NCI-H748 (cell line): ENCODE measurements around the gene PLEKHF1.
"Not testable (repeated sequence)": the region's sequence is repeated elsewhere in the genome, so short reads cannot be mapped to it uniquely, and the experiment has no call there.

ENCODE experiments used
- DNase-seq: peaks from one replicate; lab custom pipeline; 2025; ENCODE audit not compliant: unreplicated experiment; lab: John Stamatoyannopoulos, UW

PLEKHF1 gene, protein sequence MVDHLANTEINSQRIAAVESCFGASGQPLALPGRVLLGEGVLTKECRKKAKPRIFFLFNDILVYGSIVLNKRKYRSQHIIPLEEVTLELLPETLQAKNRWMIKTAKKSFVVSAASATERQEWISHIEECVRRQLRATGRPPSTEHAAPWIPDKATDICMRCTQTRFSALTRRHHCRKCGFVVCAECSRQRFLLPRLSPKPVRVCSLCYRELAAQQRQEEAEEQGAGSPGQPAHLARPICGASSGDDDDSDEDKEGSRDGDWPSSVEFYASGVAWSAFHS

DNA sequence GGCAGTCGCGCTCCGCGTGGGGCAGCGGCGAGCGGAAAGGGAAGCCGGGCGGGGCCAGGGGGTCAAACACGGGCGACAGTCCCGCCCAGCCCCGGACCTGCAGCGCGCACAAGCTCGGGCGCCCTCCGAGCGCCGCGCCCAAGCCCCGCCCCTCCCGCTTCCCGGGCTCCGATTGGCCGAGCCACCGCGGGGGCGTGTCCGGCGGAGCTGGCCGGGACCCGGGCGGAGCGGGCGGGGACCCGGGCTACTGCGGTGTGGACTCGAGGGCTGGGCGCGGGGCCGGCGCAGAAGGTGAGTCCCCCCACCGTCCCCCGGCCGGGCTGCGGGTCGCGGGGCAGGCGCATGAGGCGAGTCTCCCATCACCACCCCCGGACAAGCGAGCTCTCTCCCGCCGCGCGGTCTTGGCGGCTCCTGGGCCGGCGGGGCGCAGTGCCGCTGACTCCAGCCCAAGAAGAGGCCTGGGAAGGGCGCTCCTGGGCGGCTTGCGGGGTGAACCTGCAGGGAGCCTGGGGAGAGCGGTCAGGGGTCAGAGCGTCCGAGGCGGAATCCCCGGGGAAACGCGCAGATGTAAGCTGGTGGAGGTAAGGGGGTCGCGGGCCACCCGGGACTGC lies at the start of gene PLEKHF1:
Gene PLEKHF1, plus strand, starts transcription at position 247 of the 611 bp plus-strand sequence. CDS start 8,379 bp downstream, outside the sequence.
- DNase-seq: peak; percentile 85

GRCh38 chr19:29615891-29616425 lies 49.3 kb upstream of the PLEKHF1 start:
- no peak for DNase-seq

GRCh38 chr19:29616541-29616940 lies 48.7 kb upstream of the PLEKHF1 start:
- no peak for DNase-seq

- no peak for DNase-seq
These were observed 47.6 kb upstream of the PLEKHF1 start for GRCh38 chr19:29617366-29618266.

- no peak for DNase-seq
These were observed 46.8 kb upstream of the PLEKHF1 start for GRCh38 chr19:29618434-29618833.

- DNase-seq: no peak
These were observed 46.4 kb upstream of the PLEKHF1 start for GRCh38 chr19:29618871-29619270.

DNA sequence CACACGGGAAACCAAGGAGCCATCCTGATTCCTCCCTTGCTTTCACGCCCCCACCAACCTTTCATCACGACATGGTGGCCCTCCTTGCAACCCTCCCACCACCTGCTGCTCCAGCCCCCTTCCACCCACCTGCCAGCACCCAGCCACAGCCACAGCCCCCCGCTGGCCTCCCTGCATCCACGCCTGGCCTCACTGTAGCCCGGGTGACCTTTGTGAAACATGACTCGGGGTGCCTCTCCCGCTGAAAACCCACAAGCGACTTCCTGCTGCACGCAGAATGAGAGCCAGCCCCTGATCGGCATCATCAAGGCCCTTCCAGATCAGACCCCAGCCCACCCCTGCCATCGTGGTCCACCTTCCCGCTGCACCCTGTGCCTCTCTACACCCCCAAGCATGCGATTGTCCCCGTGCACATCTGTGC lies 44.3 kb upstream of the PLEKHF1 start:
- no peak for DNase-seq

DNA sequence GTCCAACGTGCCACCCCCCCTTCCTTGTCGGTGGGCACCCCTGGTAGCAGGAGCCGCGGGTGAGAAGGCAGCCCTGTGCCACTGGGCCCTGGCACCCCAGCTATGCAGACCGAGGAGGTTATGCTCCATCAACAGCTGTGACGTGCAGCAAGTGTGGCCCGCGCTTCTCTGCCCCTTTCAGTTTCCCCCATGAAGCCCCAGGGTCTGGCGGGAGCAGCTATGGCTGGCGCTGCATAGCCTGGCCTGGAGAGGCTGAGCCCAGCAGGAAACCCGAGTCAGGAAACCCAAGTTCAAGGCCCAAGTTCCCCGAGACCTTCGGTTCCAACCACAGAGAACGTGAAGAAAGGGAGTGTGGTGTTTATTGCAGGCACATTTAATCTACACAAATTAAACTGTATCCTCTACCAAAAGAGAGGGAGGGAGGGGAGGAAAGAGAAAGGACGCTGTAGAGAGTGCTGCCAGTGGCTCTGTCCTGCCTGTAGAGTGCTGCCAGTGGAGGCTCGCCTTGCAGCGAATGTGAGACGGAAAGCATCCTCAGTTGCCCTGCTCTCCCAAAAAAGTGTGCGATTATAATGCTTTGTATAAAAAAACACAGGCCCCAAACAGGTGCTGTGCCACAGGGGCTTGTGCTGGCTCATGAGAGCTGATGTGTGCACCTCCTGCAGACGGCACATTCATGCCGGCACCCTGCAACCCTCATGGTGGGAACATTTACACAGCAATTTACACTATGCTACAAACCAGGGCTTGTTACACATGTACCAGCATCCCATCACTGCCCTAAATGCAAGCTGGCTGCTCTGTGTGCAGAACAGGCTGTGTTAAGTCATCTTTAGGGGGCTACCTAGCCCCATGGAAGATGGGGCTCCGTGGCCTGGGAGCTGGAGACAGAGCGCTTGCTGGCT lies 42.8 kb upstream of the PLEKHF1 start:
- no peak for DNase-seq

GRCh38 chr19:29623726-29624488 lies 41.4 kb upstream of the PLEKHF1 start:
- DNase-seq: no peak

- no peak for DNase-seq
These were observed 40.6 kb upstream of the PLEKHF1 start for GRCh38 chr19:29624489-29625185.

DNA sequence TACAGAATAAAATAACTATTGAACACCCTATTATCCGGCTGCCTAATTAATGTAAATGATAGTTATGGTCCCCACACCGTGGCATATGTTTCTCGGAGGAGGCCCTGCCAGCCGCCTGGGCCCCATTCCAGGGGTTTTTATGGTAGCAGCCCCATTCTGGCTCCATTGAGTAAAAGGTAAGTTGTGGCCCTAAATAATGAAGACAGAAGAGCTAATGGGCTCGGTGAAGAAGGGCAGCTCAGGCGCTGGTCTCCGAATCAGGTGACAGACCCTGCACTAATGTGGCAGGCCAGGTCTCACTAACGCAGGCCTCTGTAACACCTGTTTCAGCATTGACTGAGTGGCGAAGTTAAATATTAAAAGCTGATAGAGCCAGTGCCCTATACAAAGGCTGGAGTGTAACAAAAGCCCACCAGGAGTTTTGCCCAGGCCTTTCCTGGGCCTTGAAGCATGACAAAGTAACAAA lies 40.0 kb upstream of the PLEKHF1 start:
- no peak for DNase-seq

- DNase-seq: no peak
These were observed 38.9 kb upstream of the PLEKHF1 start for GRCh38 chr19:29626386-29626785.

DNA sequence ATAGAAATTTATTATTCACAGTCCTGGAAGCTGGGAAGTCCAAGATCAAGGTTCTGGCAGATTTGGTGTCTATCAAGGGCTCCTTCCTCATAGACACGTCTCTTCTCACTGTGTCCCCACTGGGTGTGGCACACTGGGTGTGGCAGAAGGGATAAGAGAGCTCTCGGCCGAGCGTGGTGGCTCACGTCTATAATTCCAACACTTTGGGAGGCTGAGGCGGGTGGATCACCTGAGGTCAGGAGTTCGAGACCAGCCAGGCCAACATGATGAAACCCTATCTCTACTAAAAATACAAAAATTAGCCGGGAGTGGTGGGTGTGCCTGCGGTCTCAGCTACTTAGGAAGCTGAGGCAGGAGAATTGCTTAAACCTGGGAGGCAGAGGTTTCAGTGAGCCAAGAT lies 38.4 kb upstream of the PLEKHF1 start:
- DNase-seq: not testable (repeated sequence)

GRCh38 chr19:29628661-29629385 lies 36.4 kb upstream of the PLEKHF1 start:
- DNase-seq: no peak

GRCh38 chr19:29629836-29630534 lies 35.3 kb upstream of the PLEKHF1 start:
- no peak for DNase-seq

DNA sequence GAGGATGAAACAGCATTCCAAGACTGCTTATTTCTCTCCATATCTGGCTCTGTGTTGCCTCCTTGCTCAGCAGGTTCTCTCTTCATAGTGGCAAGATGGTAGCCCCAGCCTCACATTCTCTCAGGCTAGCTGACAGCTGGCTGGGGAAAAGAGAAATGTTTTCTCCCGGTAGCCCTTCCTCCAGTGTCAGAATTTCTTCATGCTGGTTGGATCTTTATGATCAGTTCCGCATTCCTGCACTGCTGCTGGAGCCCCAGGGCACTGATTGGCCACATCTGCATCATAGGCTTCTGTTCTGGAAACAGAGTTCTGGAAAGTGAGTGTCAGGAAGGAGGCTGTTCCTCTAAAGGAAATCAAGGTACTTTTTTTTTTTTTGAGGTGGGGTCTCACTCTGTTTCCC lies 34.6 kb upstream of the PLEKHF1 start:
- DNase-seq: no peak

GRCh38 chr19:29631450-29631849 lies 33.8 kb upstream of the PLEKHF1 start:
- DNase-seq: no peak

- no peak for DNase-seq
These were observed 31.3 kb upstream of the PLEKHF1 start for GRCh38 chr19:29634002-29634401.
